ENCODE data around the gene TFAP2A.

The TFAP2A gene

DNA sequence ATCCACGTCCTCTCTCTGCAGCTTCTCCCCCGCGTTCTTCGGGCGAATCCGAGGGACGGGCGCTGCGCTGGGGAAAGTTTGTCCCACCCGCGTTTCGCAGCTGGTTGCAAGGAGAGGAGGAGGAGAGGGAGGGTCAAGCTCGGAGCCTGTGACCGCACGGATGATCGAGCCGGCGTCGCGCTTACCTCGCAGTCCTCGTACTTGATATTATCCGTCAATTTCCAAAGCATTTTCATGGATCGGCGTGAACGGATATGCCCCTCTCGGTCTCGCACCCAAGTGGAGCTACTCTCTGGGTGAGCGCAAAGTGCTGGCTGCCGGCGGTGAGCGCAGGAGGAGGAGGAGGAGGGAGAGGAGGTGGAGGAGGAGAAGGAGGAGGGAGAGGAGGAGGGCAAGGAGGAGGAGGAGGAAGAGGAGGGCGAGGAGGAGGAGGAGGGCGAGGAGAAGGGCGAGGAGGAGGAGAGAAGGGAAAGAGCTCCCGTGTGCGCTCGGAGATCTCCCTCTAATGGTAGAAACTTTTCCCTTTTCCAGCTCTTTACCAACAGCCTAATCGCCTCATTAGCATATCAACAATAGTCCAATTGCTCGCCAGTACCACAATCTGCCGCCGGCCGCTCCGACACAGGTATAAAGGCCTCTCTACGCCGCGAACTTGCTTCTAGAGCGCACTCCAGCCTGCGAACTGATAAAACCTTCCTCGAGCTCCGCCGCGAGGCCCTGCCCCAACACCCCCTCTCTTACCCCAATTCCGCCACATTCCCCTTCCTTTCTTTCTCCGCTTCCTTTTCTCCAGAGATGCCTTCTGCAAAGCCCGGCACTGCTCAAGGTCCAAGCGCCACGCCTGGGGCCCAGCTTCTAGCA is at the start of gene TFAP2A:
TFAP2A (minus strand) TSS at position 319 of the 861 bp plus-strand sequence; CDS start at position 236, 83 bp downstream.
- DNase-seq: no peak

- DNase-seq: no peak
Measured at GRCh38 chr6:10463491-10464481, 48.9 kb upstream of the TFAP2A start.

GRCh38 chr6:10463040-10463439 is 48.2 kb upstream of the TFAP2A start:
- no peak for DNase-seq

DNA sequence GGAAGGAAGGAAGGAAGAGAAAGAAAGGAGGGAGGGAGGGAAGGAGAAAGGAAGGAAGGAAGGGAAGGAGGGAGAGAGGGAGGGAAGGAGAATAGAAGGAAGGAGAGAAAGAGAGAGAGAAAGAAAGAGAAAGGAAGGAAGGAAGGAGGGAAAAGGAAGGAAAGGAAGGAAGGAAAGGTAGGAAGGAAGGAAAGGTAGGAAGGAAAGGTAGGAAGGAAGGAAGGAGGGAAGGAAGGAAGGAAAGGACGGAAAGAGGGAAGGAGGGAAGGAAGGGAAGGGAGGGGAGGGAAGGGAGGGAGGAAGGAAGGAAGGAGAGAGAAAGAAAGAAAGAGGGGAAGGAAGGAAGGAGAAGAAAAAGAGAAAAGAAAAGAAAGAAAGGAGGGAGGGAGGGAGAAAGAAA is 47.0 kb upstream of the TFAP2A start:
- no peak for DNase-seq

GRCh38 chr6:10460096-10460495 is 45.2 kb upstream of the TFAP2A start:
- no peak for DNase-seq

- no peak for DNase-seq
Measured at GRCh38 chr6:10458287-10458686, 43.4 kb upstream of the TFAP2A start.

- DNase-seq: no peak
Measured at GRCh38 chr6:10453596-10453995, 38.7 kb upstream of the TFAP2A start.

DNA sequence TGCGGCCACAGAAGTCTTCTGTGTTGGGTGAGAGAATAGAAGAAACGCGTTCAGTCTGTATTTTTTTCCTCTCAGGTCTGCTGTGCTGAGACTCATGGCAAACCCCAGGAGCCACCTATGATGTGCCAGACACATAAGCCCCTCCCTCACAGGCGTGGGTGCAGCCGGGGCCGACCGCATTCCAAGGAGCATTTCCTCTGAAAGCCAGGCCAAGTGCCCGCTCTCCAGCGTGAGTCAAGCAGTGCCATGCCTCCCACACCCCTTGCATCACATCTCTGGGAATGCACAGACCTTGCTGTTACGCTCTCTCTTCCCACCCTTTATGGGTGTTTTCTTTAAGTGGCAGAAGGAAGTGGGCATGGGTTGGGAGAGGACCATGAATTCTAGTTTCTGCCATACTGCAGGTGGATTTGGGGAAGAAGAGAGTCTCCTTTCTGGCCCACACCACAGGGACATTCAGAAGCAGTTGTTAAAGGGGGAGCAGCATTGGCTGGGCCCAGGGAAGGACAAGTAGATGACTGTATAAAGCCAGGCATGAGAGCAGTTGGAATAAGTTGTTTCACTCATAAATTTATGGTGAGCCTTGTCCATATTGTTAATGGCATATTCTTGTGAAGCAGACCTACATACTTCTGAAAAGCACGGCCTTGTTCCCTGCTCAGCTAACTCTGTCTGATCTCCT is 37.1 kb upstream of the TFAP2A start:
- DNase-seq: no peak

DNA sequence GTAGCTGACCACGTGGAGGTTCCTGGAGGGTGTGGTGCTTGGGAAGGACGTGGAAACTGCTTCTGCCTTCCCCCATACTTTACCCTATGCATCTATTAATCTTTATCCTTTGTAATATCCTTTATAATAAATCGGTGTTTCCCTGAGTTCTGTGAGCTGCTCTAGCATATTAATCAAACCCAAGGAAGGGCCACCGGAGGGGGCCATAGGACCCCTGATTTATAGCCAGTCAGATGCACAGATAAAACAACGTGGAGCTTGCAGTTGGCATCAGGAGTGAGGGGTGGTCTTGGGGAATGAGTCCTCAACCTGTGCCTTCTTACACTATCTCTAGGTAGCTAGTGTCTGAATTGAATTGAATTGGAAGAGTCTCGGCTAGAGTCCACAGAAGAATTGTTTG is 36.5 kb upstream of the TFAP2A start:
- DNase-seq: no peak

DNA sequence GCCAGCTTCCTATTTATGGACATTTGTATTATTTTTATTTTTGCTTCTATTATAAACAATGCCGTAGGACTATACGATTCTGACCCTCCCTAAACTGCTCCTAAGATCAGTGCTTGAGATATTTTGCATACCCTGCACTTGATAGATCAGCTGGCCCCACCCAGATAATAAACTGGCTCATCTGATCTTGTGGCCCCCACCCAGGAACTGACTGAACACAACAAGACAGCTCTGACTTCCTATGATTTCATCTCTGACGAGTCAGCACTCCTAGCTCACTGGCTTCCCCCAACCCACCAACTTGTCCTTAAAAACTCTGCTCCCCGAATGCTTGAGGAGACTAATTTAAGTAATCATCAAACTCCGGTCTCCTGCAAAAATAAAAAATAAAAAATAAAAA is 34.9 kb upstream of the TFAP2A start:
- no peak for DNase-seq

GRCh38 chr6:10448096-10448495 is 33.2 kb upstream of the TFAP2A start:
- no peak for DNase-seq

GRCh38 chr6:10446548-10446947 is 31.7 kb upstream of the TFAP2A start:
- no peak for DNase-seq

DNA sequence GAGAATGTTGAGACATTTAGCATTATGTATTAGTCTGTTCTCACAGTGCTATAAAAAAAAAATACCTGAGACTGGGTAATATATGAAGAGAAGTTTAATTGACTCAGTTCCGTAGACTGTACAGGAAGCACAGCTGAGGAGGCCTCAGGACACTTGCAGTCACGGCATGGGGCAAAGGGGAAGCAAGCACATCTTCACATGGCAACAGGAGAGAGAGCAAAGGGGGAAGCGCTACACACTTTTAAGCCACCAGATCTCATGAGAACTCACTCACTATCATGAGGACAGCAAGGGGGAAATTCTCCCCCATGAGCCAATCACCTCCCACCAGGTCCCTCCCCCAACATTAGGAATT is 26.8 kb upstream of the TFAP2A start:
- no peak for DNase-seq

GRCh38 chr6:10441004-10441654 is 26.3 kb upstream of the TFAP2A start:
- DNase-seq: no peak

DNA sequence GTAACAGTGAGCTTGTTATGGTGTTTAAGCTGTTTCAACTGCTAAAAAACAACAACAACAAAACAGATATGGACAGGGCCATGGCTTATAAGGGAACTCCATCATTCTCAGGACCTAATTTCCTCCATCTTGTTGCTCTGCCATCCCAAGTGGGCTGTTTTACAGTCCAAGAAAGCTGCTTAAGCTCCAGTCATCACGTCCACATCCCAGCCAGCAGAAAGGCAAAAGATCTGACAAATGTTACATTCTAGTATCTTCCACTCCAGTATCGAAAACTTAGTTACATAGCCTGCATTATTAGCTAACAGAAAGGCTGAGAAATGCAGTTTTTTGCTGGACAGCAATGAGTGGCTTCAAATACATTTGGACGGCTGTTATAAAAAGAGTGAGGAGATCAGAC is 23.0 kb upstream of the TFAP2A start:
- no peak for DNase-seq

DNA sequence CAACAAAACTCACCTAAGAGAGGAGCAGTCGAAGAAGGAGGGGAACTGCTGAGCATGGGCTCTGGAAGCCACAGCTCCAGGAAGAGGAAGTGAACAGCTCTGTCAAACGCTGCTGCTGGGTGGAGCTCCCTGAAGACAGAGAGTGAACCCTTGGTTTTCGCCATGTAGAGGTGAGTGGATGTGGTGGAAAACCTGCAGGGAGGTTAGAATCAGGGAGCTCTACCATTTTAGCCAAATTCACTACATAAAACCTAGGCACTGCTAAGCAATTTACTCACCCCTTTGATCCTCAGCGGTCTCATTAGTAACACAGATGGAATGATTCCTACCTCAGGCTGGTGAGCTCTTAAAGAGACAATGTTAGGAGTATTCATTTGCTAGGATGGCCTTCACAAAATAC is 19.4 kb upstream of the TFAP2A start:
- no peak for DNase-seq

DNA sequence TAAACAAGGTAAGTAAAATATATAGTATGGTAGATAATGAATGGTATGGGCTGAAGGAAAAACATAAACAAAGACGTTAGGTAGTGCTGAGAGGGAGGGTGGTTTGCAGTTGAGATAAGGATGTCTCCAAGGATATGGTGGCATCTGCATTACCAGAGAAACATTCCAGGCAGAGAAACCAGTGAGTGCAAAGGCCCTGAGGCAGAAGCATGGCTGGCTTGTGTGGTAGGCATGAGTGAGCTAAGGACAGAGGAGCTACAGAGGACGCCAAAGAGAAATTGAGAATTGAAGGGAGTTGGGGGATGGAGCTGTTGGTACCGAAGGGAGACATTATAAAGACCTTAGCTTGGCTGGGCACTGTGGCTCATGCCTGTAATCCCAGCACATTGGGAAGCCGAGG is 18.4 kb upstream of the TFAP2A start:
- no peak for DNase-seq

- no peak for DNase-seq
Measured at GRCh38 chr6:10431423-10432164, 16.7 kb upstream of the TFAP2A start.

GRCh38 chr6:10429638-10430427 is 15.0 kb upstream of the TFAP2A start:
- DNase-seq: no peak

- no peak for DNase-seq
Measured at GRCh38 chr6:10426781-10427279, 12.0 kb upstream of the TFAP2A start.

Measured in stimulated activated CD4-positive, alpha-beta T cell treated with anti-CD3 and anti-CD28 coated beads, Interleukin-4, amount 100 ng/mL, for 24 hours (primary cell).